Activated CD4-positive, alpha-beta T cell treated with anti-CD3 and anti-CD28 coated beads for 1 hour (primary cell): Measurements from ENCODE around the gene PGD.
"Not testable (repeated sequence)": the region's sequence is repeated elsewhere in the genome, so short reads cannot be mapped to it uniquely, and the experiment has no call there.

Experiments used
- DNase-seq: peaks from one replicate; pipeline ENCODE4 v3.0.0-alpha.2; 2020

Gene PGD

DNA sequence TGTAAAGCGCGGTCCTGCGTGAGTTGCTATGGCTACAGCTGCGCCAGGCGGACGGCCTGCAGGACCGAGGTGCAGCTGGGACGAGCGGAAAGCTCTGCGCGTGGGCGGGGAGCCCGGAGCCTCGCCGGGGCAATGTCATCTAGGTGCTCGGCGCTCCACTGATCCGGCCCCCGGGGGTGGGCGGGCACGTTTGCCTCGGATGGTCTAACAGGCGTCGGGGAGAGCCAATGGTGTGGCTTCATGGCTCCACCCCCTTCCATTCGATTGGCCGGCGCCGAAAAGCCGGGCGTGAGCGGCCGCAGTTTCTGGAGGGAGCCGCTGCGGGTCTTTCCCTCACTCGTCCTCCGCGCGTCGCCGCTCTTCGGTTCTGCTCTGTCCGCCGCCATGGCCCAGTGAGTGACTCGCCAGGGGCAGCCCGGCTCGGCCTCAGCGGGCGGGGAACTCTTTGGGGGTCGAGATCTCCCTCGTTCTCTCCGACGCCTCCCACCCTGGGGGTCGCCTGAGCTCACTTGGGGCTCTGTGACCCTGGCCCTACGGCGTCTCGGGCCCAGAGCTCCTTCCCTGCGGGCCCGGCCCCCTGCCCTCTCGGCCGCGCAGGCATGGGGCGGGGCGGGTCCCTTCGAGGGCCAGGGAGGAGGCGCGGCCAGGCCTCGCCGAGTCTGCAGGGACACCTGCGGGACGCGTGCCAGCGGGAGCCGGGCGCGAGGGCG, at the start of gene PGD:
PGD (plus strand) TSS at position 331 of the 710 bp plus-strand sequence; CDS start at position 385, 54 bp downstream.
- DNase-seq = peak; percentile 95

DNA sequence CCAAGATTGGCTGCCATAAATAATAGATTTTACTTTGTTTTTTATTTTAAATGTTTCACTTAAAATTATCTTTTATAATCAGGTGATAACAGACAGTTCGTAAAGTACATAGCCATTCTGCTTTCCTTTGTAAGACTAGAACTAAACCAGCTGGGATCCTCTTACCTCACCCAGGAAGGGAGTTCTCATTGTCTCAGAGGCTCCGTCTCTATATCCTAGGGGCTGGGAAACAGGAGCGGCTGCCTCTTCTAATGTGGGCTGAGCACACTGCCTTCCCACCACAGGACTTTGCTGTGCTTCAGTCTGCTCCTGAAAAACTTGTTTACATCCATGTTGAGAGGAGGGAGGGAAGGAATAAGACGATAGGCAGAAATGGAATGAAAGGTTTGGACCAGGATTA, 45.6 kb upstream of the PGD start:
- no peak for DNase-seq

DNA sequence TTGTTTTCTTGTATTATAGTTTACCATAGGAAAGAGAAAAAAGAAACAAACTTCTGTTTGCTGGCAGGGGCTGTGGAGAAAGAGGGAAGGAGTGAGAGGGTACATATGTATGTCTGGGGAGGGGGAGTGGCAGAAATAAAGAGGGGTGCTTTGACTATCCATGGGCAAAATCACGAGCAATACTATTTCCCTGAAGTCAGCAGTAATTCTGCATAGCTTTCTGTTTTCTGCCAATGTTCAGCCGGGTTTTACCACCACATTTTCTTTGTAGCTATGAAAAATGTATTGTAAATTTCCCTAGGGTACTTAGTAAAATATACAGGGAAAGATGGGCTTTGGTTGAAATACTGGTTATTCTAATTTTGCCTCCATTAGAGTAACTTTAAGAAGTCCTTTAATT, 45.2 kb upstream of the PGD start:
- no peak for DNase-seq

DNA sequence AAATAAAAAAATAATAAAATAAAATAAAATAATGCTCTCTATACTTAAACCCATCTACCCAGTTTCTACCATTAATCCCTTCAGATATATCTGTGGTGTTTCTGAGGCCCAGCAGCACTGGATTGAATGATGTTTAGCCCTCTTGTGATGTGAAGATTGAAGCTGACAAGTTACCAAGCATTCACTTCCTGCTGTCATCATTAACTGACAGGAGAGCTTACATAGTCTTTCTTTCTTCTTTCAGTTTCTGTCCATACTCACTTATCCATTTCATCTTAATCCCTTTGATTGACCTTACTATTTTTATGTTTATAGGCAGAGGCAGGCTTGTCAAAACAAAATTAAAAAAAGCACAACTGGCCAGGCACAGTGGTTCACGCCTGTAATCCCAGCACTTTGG, 38.8 kb upstream of the PGD start:
- DNase-seq = no peak

DNA sequence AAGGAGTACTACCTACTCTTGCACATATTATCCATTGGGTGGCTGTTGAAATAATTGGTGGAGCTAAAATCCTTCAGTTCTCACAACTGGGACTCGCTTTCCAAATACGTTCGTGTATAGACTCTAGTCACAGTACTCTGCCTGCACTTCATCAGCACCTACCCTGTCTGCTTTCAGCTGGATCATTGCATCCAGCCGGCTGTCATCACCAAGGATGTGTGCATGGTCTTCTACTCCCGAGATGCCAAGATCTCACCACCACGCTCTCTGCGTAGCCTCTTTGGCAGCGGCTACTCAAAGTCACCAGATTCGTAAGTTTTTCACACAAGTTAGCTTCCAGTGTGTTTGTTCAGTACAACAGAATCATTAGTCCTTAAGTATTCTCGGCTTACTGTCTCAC, 37.3 kb upstream of the PGD start:
- no peak for DNase-seq

DNA sequence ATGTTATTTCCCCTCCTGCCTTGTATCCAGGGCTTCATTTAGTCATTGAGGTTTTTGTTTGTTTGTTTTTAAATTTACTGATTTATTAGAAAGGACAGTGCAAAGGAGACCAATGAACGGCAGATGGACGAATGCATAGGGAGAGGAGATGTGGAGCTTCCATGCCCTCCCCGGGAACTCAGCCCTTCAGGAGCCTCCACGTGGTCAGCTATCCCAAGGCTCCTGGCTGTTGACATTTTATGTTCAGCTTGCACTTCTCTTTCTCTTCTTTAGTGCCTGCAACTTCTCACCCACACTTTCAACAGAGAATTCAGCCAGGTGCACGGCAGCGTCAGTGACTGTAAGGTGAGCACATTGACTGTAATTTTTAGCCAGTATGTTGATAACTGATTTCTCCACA, 30.7 kb upstream of the PGD start:
- no peak for DNase-seq

DNA sequence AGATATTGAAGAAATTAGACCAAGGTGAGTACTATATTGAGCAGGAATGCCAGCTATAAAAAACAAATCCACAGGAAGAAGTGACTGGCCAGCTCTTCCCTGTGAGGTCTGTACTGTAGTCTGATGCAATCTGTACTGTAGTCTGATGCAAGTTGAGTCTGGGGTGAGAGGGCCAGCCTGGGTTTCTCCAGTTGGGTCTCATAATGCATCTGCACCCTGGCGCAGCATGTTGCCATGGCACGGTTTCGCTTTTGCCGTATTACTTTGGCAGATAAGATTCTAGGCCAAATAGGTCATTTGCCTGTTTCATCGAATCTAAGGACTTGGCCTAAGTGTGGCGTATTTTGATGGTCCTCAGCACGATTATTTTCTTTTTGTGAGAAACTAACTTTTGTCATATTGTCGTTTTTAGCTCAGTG, 24.4 kb upstream of the PGD start:
- DNase-seq = no peak

DNA sequence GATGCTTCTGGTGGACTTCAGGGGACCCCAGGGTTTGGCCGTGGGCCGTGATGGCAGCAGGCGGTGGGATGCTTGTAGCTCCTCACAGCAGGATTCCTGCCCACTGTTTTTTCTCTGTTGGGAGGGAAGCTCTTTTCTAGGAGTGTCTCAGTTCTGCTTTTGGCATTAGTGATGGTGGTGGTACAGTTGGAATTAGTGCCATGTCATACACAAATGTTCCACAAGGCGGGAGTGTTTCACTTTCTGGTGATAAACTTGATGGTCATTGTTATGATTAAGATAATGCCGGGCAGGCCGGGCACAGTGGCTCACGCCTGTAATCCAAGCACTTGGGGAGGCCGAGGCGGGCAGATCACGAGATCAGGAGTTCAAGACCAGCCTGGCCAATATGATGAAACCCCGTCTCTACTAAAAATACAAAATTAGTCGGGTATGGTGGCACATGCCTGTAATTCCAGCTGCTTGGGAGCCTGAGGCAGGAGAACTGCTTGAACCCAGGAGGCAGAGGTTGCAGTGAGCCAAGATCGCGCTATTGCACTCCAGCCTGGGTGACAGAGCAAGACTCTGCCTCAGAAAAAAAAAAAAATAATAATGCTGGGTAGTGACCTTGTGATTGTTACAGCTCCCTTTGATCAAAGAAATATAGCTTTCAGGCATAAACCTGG, 21.4 kb upstream of the PGD start:
- not testable (repeated sequence) for DNase-seq

DNA sequence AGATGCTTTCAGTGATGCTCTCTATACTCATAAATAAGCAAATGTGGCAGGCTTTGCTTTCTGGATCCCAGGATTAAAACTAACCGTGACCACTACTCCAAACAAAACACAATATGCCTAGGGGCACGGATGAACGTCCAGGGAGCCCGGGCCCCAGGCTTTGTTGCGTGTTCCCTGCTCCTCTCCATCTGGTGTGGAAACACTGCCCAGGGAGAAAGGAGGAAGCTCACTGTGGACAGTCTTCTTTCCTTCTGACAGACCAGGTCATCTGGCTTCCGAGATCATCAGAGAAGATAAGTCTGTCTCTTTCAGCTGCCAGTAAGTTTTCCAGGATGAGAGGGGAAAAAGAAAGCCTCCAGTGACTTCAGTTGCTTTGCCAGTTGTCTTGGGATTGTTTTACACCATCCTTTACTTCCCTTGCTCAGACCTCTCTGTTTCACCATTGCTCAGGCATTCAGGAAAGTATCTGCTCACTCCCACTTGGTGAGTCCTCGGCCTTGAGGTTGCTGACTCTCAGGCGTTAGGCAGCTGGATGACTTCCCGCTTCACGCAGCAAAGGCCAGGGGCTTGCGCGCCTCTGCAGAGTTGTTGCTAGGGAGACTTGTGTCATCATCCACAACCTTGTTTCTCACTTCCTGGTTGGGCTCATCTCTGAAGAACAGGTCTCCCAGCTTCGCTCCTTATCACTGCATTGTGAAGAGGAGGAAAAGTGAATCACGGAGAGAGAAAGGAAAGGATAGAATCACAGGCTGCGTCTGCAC, 20.6 kb upstream of the PGD start:
- DNase-seq = no peak

DNA sequence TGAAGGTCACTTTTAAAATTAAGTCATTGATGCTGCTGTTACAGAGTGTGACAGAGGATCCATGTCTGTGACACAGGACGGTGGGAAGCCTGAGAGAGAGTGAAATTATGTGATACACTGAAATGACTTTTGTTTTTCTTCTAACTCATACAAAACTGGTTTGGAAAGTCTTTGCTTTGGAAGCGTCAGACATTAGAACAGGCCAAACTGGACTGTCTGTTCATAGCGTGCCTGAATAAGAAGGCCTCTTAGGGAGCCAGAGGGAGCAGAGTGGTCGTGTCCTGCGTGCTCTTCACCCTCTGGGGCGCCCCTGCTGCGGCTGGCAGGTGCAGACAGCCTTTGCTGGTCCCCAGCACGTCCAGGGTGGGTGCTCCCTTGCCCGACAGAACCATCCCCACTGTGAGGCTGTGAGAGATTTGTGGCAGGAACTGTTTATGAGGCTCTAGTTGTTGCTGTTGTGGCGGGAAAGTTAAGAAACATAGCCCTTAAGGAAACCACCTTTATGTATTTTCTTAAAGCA, 19.7 kb upstream of the PGD start:
- DNase-seq = no peak

DNA sequence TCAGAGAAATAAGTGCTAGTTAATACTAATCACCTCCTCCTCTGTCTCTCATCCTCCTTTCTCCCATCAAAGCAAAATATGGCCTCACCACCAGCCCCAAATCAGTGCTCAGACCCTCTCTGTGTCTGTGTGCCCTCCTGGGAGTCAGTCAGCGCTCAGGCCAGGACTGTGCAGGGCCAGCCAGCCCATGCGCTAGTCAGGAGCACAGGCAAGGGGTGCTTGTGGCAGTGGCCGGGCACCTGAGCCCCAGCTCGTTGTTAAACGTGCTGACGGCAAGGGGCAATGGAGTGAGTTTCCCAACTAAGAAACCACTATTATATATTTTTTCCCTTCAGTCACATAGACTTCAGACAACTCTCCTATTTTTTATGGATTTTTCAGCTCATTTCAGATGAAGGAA, 19.2 kb upstream of the PGD start:
- no peak for DNase-seq

DNA sequence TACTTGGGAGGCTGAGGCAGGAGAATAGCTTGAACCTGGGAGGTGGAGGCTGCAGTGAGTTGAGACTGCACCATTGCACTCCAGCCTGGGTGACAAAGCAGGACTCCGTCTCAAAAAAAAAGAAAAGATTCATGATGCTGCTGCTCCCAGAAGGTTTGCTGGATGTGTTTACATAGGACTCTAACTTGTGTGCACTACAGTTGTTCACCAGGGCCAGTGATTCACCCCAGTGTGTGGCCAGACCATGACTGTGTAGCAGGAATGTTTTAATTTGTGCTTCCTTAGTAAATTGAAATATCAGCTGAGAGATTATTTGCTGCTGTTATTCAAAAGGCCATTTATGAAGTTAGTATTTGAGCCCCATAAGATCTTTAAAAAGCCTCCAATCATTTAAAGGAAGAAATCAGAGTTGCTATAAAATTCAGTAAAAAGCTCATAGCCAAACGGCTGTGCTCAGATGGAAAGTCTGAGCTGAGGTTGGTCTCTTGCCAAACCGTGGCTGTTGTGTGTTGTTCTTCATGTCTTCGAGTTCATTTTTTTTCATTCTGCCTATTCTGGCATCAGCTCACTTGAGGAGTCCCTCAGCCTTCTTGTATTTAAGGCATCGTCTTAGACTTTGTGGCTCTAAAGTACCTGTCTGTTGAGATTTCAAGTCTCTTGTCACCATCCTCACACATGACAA, 18.1 kb upstream of the PGD start:
- DNase-seq = no peak

DNA sequence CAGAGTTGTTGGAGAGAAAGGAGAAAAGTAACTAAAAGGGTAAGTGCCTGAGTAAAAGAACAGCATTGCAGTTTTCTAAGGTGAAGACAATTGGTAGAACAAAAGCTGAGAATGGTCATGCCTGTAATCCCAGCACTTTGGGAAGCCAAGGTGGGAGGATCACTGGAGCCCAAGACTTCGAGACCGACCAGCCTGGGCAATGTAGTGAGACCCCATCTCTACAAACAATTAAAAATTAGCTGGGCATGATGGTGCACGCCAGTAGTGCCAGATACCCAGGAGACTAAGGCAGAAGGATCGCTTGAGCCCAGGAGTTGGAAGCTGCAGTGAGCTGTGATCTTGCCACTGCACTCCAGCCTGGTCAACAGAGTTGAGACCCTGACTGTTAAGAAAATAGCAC, 15.2 kb upstream of the PGD start:
- no peak for DNase-seq

DNA sequence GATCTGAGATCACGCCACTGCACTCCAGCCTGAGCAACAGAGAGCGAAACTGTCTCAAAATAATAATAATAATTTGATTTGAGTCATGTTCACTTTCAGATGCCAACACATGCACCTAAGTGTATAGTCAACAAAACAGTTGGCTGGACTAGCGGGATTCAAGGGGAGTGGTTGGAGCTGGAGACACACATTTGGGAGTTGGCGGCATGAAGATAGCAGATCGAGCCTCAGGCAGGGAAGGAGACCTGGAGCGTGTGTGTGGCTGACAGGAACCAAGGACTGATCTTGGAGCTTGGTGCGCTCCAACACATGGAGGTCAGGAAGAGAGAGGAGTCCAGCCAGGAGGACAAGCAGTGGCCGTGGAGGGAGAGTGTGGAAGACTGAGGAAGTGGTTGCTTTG, 14.6 kb upstream of the PGD start:
- no peak for DNase-seq

DNA sequence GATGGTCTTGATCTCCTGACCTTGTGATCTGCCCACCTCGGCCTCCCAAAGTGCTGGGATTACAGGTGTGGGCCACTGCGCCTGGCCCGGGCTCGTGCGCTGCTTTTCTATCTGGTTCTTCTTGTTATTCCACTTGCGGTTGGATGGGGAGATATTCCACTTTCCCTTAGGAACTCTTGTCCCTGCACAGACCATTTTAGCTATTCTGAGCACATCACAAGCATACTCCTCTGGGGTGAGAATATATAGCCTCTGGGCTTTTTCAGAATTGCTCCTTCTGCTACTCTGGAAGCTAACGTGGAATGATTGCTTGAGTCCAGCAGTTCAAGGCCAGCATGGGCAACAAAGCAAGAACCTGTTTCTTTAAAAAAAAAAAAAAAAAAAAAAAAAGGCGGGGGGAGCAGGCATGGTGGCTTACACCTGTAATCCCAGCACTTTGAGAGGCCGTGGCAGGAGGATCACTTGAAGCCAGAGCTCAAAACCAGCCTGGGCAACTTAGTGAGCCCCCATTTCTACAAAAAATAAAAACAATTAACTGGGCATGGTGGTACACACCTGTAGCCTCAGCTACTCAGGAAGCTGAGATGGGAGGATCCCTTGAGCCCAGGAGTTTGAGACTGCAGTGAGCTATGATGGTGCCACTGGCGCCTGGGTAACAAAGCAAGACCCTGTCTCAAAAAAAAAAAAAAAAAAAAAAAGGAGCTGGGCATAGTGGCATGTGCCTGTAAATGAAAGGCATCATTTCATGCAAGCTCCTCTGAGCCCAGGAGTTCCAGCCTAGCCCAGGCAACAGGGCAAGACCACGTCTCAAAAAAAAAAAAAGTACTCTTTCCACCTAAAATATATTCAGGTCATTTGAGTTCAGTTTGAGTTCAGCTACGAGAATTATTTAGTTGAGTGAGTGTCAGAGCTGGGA, 11.8 kb upstream of the PGD start:
- no peak for DNase-seq

DNA sequence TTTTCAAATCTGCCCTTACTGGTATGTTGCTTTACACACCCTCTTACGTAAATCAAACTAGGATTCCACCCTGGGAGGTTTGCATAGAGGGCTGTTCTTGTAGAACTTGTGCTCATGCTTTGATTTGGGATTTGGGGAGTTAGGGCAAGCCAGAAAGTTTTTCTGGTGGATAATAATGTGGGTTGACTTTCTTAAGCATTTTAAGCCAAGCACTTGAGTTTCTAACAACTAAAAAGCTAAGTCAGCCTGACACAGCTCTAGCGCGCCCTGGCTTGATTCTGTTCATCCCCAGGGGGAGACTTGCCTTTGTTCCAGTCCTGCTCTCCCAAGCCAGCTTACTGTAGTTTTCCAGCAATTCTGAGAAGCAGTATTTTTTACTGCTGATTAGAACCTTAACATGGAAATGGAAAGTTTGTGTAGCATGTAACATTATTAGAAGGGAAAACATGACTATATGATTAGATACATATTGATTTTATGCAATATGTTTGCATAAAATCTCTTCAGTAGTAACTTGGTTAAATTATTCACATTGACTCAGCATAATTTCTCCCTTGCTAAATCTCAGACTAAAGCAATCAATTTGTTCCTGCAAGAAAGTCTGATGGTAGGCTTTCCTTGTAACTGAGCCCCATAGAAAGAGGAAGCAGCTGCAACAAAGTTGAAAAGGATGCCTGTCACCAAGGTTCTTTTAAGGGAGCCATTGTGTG, 11.0 kb upstream of the PGD start:
- DNase-seq = no peak

DNA sequence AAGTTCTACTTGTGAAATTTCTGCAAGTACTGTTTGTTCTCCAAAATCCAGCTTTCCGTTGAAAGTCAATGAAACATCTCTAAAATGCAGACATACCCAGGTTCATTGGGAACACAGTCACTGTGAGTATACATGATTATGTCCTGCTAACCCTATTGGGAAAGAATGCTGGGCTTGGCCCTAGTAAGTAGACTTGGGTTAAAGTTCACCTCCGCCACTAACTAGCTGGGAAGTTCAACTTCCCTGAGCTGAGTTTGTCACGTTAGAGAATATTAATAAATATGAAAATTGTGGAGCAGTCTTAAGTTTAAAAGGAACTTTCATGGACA, 10.5 kb upstream of the PGD start:
- no peak for DNase-seq

DNA sequence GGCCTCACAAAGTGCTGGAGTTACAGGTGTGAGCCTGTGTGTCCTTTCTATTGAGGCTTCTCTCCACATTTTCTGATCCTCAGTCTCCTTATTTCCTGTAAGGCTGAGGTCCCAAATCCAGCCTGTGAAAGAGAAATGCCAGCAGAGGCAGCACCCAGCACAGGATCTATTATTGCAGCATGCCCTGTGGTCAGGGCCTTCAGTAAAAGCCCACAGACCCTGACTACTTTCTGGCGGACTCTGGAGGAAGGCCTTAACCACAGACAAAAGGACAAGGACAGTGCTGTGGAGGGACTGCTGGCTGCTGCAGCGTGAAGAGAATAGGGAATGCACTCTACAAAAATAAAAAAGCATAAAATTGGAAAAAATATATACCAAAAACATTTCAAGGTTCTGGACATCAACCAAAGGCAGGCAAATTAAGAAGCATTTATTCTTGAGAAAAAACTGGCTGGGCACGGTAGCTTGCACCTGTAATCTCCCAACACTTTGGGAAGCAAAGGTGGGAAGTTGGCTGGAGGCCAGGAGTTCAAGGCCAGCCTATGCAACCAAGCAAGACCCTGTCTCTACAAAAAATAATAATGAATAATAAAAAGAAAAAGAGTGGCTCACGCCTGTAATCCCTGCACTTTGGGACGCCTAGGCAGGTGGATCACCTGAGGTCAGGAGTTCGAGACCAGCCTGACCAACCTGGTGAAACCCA, 9.4 kb upstream of the PGD start:
- no peak for DNase-seq

DNA sequence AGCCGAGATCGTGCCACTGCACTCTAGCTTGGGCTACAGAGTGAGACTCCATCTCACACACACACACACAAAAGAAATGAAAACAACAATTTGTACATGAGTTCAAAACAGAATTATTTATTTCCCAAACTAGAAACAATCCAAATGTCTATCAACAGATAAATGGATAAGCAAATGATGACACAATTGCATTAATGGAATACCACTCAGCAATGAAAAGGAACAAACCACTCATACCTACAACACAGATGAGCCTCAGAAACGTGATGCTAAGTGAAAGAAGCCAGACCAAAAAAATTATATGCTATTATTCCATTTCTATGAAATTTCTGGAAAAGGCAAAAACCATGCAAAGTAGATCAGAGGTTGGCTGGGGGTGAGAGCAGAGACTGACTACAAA, 2.0 kb upstream of the PGD start:
- no peak for DNase-seq

DNA sequence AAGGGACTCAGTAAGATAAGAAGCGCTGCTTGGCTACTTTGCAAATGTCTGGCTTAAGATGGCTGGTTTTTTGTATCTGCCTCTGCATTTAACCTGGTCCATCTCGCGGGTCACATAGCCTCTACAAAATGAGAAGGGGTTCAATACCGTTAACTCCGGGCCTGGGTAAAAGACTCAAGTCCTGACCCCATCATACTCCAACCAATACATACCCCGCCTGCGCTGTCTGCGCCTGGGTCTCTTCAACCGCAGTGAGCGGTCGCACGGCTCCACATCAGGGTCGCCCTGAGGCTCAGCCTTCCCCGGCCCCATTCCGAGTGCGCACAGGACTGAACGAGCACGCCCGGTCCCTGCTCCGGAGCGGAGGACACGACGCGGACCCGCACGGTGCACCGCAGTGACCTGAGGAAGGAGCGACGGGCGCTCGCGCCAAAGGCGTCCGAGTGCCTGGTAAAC, 558 bp upstream of the PGD start:
- DNase-seq = no peak

DNA sequence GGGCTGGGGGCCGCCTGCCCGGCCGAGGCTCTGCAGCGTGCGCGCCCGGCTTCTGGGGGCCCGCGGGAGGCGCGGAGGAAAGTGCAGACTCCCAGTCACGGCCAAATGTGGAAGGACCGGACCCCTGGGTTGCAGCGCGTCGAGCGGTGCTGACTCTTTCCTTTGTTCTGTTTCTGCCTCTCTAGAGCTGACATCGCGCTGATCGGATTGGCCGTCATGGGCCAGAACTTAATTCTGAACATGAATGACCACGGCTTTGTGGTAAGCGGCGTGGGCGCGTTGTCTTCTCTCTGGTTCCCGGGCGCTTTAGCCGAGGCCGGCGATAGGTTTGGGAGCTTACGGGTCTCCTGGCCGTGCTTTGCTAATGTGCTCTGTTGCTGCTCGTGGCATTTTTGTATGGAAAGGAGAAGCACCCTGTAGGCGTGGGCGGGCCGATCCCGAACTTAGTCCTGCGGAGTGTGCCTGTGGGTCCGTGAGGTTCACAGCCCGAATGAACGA, 629 bp downstream of the PGD start:
- DNase-seq = no peak
